ENCODE data around the gene SLC16A10.

The SLC16A10 gene

DNA sequence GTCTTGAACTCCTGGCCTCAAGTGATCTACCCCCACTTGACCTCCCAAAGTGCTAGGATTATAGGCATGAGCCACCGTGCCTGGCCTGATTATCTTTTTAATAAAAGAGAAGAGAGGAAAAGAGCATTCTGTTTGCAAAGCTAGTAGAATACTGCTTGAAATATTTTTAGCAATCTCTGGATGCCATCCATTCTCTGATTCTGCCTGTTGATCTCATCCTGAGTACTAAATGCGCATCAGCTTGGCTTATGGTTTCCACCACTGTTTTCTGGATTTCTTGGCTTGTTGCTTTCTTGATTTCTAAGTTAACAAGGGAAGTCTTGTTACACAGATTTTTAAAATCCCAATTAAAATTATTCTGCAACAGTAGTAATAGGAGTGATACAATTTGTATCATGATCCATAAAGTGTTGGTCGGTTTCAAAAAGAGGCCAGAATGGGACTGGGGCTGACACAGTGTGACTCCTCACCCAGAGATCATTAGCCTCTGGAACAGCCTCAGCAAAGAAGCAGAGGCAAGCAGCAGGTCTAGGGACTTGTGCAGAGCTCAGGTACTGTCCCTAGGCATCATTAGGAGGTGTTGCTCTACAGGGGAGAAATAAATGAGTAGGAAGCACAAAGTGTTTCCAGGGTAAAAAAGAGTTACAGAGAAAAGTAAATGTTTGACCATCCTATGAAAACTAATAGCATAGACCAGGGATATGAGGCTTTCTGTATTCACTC lies 17.8 kb upstream of the SLC16A10 start:
- ChIA-PET CTCF (interaction anchor here (1.3 to 2.4 kb wide), 2 partner anchors 10 to 12 kb away, joined by 4 to 17 read pairs; no protein-coding TSS in a partner anchor), POLR2A (no interaction called here)
- no peak overlapping the region for H3K4me3 ChIP-seq (ENCODE audit: low read depth, low read length)
- no peak for TF ChIP-seq CTCF (IDR thresholded peaks at IDR 0.05; ENCODE audit: insufficient read depth, low read length, missing control alignments)
- DNase-seq (ENCODE audit: low read depth, low spot score): no peak

DNA sequence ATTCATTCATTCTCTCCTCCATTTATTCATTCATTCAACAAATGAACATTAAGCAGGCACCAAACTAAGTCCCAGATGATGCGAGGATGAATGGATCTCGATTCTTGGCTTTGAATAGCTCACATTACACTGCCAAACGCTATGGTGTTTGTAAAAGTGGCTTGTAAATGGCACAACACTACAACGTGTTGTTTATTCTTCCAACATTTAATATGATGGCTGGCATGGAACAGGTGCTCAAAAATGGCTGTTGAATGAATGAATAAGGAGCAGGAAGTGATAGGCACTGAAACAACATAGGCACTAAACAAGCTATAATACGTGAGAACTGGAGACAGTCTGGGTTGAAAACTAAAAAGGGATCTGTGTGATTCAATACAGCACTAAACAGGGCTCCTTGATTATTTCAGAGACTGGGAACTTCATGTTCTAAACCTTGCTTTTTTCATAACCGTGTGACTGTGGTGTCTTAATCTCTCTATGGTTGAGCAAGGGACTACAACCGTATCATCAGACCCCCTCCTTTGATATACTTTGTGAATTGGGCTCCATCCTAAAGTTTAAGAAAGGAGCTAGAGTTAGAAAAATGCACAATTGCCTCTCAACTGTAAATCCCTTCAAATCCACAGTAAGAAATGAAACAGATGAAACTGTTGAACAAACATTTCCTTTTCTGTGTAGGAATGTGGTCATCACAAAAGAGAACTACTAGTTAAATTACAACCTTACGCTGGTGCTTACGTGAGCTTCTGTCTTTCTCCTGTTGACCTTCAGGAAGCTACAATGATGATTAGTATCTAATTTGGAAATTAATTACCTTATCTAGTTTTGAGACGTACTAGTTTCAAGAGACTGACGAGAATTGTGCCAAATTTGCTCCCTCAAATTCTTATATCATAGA lies 16.9 kb upstream of the SLC16A10 start:
- ChIA-PET POLR2A (no interaction called here), CTCF (interaction anchor here (1.3 to 2.4 kb wide), 2 partner anchors 11 to 13 kb away, joined by 4 to 17 read pairs; no protein-coding TSS in a partner anchor)
- DNase-seq (ENCODE audit: low read depth, low spot score): no peak
- TF ChIP-seq CTCF (IDR thresholded peaks at IDR 0.05; ENCODE audit: insufficient read depth, low read length, missing control alignments): no peak
- H3K4me3 ChIP-seq (ENCODE audit: low read depth, low read length): no peak overlapping the region

DNA sequence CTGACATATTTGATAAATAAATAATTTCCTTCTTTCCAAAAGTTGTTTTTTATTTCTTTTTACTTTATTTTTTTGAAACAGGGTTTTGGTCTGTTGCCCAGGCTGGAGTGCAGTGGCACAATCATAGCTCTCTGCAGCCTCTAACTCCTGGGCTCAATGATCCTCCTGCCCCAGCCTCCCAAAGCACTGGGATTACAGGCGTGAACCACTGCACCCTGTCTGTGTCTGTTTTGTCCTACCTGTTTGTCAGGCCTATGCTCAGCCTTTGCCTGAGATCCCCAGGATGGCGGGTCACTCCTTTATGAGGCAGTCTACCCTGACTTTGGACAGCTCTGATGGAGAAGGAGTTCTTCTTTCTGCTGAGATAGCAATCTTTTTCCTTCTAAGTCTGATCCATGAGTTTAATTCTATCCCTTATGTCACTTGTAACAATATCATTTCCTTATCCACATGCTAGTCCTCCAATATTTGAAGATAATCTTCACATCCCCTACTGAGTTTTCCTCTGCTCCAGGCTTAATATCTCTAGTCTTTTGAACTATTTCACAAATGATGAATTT lies 14.4 kb upstream of the SLC16A10 start:
- no peak for TF ChIP-seq CTCF (IDR thresholded peaks at IDR 0.05; ENCODE audit: insufficient read depth, low read length, missing control alignments)
- POLR2A ChIA-PET: no interaction called here
- CTCF ChIA-PET: interaction anchor here (1.4 kb wide), 1 partner anchor 15 kb away, joined by 3 read pairs; no protein-coding TSS in a partner anchor
- DNase-seq (ENCODE audit: low read depth, low spot score): no peak
- H3K4me3 ChIP-seq (ENCODE audit: low read depth, low read length): no peak overlapping the region

- ChIA-PET CTCF (no interaction called here), POLR2A (no interaction called here)
- no peak for DNase-seq (ENCODE audit: low read depth, low spot score)
- H3K4me3 ChIP-seq (ENCODE audit: low read depth, low read length): no peak overlapping the region
- no peak for TF ChIP-seq CTCF (IDR thresholded peaks at IDR 0.05; ENCODE audit: insufficient read depth, low read length, missing control alignments)
These were observed 13.0 kb upstream of the SLC16A10 start for GRCh38 chr6:111074311-111074710.

GRCh38 chr6:111076024-111076695 lies 11.1 kb upstream of the SLC16A10 start:
- DNase-seq (ENCODE audit: low read depth, low spot score): no peak
- H3K4me3 ChIP-seq (ENCODE audit: low read depth, low read length): no peak overlapping the region
- TF ChIP-seq CTCF (IDR thresholded peaks at IDR 0.05; ENCODE audit: insufficient read depth, low read length, missing control alignments): no peak
- CTCF ChIA-PET: interaction anchor here (1.1 to 1.7 kb wide), 2 partner anchors 16 to 19 kb away, joined by 4 to 6 read pairs; no protein-coding TSS in a partner anchor
- POLR2A ChIA-PET: no interaction called here
